Activated CD8-positive, alpha-beta T cell treated with anti-CD3 and anti-CD28 coated beads, Interleukin-2, amount 10 ng/mL, durations not matched to agents 7 days and 5 days (primary cell): ENCODE results near the gene YBX3. TPM values are rescaled to one million over a fixed set of nuclear protein-coding genes. Genes with fewer than 3 reads are reported as not detected.
A peak's percentile ranks its signal among the peaks of the same experiment; 100 is the strongest.

ENCODE experiments used
- ATAC-seq: fragments of 150-1000 bp; cut with Tn5 transposase; one replicate; pipeline ENCODE4 v1.10.0; 2021; ENCODE audit warnings: moderate library complexity
- CTCF ChIA-PET: fragments of 350-600 bp; sonication (Branson Sonifier 250); formaldehyde crosslinking; loops from one replicate; lab custom pipeline; 2021; ENCODE audit warnings: antibody characterized with exemption; lab: Charles Lee
- POLR2A ChIA-PET: fragments of 350-600 bp; sonication (Branson Sonifier 250); formaldehyde crosslinking; loops from one replicate; lab custom pipeline; 2021; ENCODE audit warnings: antibody characterized with exemption; lab: Charles Lee
- DNase-seq: peaks from one replicate; pipeline ENCODE4 v3.0.0-alpha.2; 2020
- H3K27ac Mint-ChIP-seq: one replicate; pipeline ENCODE4 v1.8.0; 2021; ENCODE audit warnings: mild to moderate bottlenecking, mixed read lengths
- H3K27me3 Mint-ChIP-seq: one replicate; pipeline ENCODE4 v1.8.0; 2021; ENCODE audit warnings: low read depth, mixed read lengths
- H3K36me3 Mint-ChIP-seq: one replicate; pipeline ENCODE4 v1.8.0; 2021; ENCODE audit warnings: low read depth, mixed read lengths
- H3K4me1 Mint-ChIP-seq: one replicate; pipeline ENCODE4 v1.8.0; 2021; ENCODE audit warnings: low read depth, mixed read lengths
- H3K4me3 Mint-ChIP-seq: one replicate; pipeline ENCODE4 v1.8.0; 2021; ENCODE audit warnings: mild to moderate bottlenecking, mixed read lengths
- H3K9me3 Mint-ChIP-seq: one replicate; pipeline ENCODE4 v1.8.0; 2022; ENCODE audit warnings: mixed read lengths; ENCODE audit not compliant: insufficient read depth
- total RNA-seq, 2 experiments: library from RNA; stranded (reverse); gene quantifications; one replicate each; pipeline ENCODE4 v1.2.3, GENCODE V29; 2021

Gene YBX3
- total RNA-seq, 2 experiments from 2014 or later, result 85.4 to 91.9 TPM

DNA sequence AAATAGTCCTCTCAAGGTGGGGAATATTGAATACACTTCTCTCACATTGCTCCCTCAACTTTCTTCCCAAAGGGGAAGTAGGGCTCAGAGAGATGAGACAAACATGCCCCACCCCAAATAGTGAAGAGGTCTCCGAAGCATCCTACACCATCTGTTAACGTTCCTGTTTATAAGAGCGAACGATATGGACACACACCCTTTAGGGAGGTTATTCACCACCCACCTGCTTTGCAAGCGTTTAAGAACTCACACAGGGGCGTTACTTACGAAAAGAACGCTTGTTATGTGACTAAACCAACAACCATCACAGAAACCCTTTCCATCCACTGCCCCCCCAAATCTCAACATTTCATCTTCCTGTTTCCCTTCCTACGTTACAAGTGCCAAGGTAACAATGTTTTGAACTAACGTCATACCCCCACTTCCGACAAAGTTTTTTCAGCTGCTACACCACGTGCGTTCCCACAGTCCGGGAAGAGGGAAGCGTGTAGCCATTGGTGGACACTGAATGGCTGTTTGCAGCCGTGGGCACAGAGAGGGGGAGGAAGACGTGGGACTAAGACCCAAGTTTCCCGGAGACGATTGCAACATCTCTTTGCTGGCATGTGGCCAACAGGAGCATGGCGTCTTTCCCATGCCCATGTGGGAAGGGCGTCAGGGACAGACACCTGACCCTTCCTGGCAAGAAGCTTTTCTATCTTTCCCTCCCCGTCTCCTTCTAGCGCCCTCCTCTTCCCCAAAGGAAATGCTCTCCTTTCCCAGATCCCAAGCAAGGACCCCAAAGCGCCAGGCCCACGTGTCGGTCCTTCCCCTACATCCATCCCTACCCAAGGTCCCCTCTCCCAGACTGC lies 1.2 kb downstream of the YBX3 start:
- peak overlapping the region; percentile 96 for H3K27ac Mint-ChIP-seq
- ATAC-seq (peak; percentile 64), DNase-seq (peak; percentile 76)
- peaks cover 48% of the 10 kb centered on the region for H3K4me1 Mint-ChIP-seq
- H3K4me3 Mint-ChIP-seq, result peak overlapping the region; percentile 99
- ChIA-PET POLR2A (interaction anchor here (1.3 kb wide), 1 partner anchor 329 kb away, joined by 3 read pairs; no protein-coding TSS in a partner anchor), CTCF (interaction anchor here (1.3 to 3.1 kb wide), 2 partner anchors 10 to 28 kb away, joined by 5 to 13 read pairs; no protein-coding TSS in a partner anchor)
- H3K27me3 Mint-ChIP-seq, result peaks cover 28% of the 10 kb centered on the region
- H3K36me3 Mint-ChIP-seq, result peaks cover 13% of the 10 kb centered on the region
- no peaks in the 10 kb centered on the region for H3K9me3 Mint-ChIP-seq

DNA sequence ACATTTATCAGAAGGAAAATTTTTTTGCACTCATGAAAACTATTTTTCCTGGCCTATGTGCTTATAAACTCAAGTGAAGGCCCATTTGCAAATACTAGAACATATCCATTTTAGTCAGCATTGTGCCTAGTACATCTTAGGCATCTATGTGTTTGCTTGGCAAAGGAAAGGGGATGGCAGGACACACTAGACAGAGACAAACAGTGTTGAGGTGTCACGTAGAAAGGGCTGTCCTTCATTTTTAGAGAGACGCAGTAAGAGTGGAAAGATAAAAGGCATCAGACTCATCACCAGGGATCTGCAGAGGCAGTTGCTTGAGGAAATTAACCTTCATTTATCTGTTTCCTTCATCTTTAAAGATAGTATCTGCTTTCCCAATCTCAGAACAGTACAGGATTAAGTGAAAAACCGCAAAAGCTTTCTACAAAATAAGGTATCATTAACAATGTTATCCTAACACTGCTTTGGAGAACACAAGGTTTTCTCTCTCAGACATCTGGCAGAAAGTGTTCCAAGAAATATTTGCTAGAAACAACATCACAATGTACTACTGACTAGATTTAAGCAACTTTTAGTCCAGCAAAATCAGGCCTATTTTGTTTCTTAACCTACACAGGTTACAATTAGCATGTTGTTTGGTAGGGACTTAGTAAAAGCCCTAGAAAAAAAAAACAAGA lies 2.0 kb downstream of the YBX3 start:
- ATAC-seq (no peak), DNase-seq (no peak)
- Mint-ChIP-seq H3K27ac (peak overlapping the region; percentile 43), H3K9me3 (no peaks in the 10 kb centered on the region), H3K4me3 (peak overlapping the region; percentile 99), H3K27me3 (peaks cover 23% of the 10 kb centered on the region), H3K4me1 (peaks cover 55% of the 10 kb centered on the region), H3K36me3 (peaks cover 19% of the 10 kb centered on the region)
- POLR2A ChIA-PET, result no interaction called here
- CTCF ChIA-PET, result interaction anchor here (1.3 to 4.9 kb wide), 3 partner anchors 9 to 355 kb away, joined by 3 to 22 read pairs (median 5); no protein-coding TSS in a partner anchor

- CTCF ChIA-PET, result interaction anchor here (0.6 to 4.9 kb wide), 3 partner anchors 10 to 522 kb away, joined by 3 to 22 read pairs (median 6); no protein-coding TSS in a partner anchor
- Mint-ChIP-seq H3K27ac (no peak overlapping the region), H3K4me3 (no peak overlapping the region), H3K27me3 (peaks cover 10% of the 10 kb centered on the region), H3K36me3 (peaks cover 27% of the 10 kb centered on the region), H3K9me3 (no peaks in the 10 kb centered on the region), H3K4me1 (peaks cover 63% of the 10 kb centered on the region)
- DNase-seq (no peak), ATAC-seq (no peak)
- POLR2A ChIA-PET, result no interaction called here
These were observed 3.6 kb downstream of the YBX3 start for GRCh38 chr12:10719482-10719881.

GRCh38 chr12:10718279-10718821 lies 4.8 kb downstream of the YBX3 start:
- H3K9me3 Mint-ChIP-seq, result no peaks in the 10 kb centered on the region
- CTCF ChIA-PET, result interaction anchor here (4.9 kb wide), 1 partner anchor 31 kb away, joined by 22 read pairs; no protein-coding TSS in a partner anchor
- DNase-seq, result no peak
- H3K4me3 Mint-ChIP-seq, result no peak overlapping the region
- H3K27me3 Mint-ChIP-seq, result no peaks in the 10 kb centered on the region
- peaks cover 55% of the 10 kb centered on the region for H3K4me1 Mint-ChIP-seq
- no peak overlapping the region for H3K27ac Mint-ChIP-seq
- POLR2A ChIA-PET, result interaction anchor here (0.5 kb wide), 1 partner anchor 22 kb away, joined by 3 read pairs; no protein-coding TSS in a partner anchor
- ATAC-seq, result no peak
- H3K36me3 Mint-ChIP-seq, result peaks cover 35% of the 10 kb centered on the region

DNA sequence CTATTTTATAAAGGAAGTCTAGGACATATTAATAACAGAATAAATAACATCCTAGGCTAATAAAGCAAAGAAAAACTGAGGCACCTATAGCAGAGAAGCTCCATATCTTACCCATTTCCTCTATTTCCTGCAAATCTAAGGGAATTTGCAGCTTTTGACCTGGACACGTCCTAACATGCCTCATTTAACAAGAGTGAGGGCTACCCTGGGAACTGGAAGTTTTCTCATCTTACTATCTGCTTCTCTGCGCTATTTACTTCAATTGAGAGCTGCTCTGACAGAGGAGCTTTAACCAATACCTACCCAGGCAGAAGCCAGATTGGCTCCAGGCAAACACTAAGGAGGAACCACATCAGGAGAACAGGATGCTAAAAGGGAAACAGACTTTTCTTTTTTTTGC lies 5.7 kb downstream of the YBX3 start:
- no peak for DNase-seq
- ChIA-PET CTCF (interaction anchor here (1.4 to 4.9 kb wide), 2 partner anchors 32 to 769 kb away, joined by 3 to 22 read pairs; no protein-coding TSS in a partner anchor), POLR2A (no interaction called here)
- ATAC-seq, result no peak
- Mint-ChIP-seq H3K4me3 (no peak overlapping the region), H3K36me3 (peaks cover 43% of the 10 kb centered on the region), H3K4me1 (peaks cover 55% of the 10 kb centered on the region), H3K27me3 (no peaks in the 10 kb centered on the region), H3K9me3 (no peaks in the 10 kb centered on the region), H3K27ac (no peak overlapping the region)

DNA sequence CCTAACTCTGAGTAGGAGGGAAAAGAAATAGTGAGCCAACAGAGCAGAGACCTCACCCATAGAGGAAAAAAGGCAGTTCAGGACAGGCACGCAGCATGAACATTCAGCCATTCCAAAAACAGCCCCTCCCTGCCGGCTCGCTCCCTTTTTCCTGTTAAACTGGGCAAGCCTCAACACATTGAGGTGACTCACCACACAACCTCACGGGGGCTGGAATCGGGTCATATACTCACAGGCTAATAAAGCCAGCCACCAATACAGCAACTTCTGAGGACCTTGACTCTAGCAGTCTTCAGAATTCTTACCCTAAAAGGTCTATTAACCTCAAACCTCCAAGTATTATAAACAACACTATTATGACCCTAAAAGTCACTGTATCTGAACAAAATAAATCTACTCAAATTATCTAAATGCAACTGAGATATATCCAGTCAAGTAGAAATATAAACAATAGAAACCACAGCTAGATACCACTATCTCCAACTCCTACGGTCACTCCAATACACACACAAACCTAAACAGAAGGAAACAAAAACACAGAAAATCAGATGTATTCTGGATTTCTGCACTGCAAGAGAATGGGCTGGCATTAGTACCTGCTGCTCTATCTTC lies 6.3 kb downstream of the YBX3 start:
- ChIA-PET CTCF (interaction anchor here (1.4 to 4.9 kb wide), 2 partner anchors 33 to 770 kb away, joined by 3 to 22 read pairs; no protein-coding TSS in a partner anchor), POLR2A (no interaction called here)
- Mint-ChIP-seq H3K27me3 (no peaks in the 10 kb centered on the region), H3K9me3 (no peaks in the 10 kb centered on the region), H3K4me1 (peaks cover 49% of the 10 kb centered on the region), H3K27ac (no peak overlapping the region), H3K36me3 (peaks cover 42% of the 10 kb centered on the region), H3K4me3 (no peak overlapping the region)
- DNase-seq, result no peak
- ATAC-seq, result no peak

- peaks cover 46% of the 10 kb centered on the region for H3K36me3 Mint-ChIP-seq
- no peaks in the 10 kb centered on the region for H3K27me3 Mint-ChIP-seq
- no peak overlapping the region for H3K27ac Mint-ChIP-seq
- ATAC-seq (no peak), DNase-seq (no peak)
- ChIA-PET CTCF (interaction anchor here (1.0 to 4.9 kb wide), 3 partner anchors 33 to 770 kb away, joined by 3 to 22 read pairs (median 3); no protein-coding TSS in a partner anchor), POLR2A (no interaction called here)
- H3K4me1 Mint-ChIP-seq, result peaks cover 43% of the 10 kb centered on the region
- no peaks in the 10 kb centered on the region for H3K9me3 Mint-ChIP-seq
- no peak overlapping the region for H3K4me3 Mint-ChIP-seq
These were observed 6.8 kb downstream of the YBX3 start for GRCh38 chr12:10716277-10716676.

DNA sequence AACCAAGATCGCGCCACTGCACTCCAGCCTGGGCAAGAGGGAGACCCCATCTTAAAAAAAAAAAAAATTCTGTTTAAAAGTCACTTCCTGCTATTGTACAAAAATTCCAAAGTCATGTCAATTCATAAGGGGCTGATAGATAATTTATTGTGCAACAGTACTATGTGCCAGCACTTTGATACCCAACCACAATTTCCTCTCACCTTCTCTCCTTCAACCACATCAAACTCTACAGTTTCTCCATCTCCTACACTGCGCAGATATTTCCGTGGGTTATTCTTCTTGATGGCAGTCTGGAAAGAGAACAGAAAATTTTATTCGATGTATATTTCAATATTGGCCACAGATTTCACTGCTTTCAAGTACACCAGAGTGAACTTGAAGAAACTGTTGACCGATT lies 7.6 kb downstream of the YBX3 start:
- peak; percentile 55 for ATAC-seq
- ChIA-PET CTCF (interaction anchor here (1.0 kb wide), 1 partner anchor 34 kb away, joined by 3 read pairs; no protein-coding TSS in a partner anchor), POLR2A (no interaction called here)
- no peak for DNase-seq
- peaks cover 37% of the 10 kb centered on the region for H3K4me1 Mint-ChIP-seq
- no peak overlapping the region for H3K4me3 Mint-ChIP-seq
- peak overlapping the region; percentile 1 for H3K27ac Mint-ChIP-seq
- no peaks in the 10 kb centered on the region for H3K9me3 Mint-ChIP-seq
- H3K36me3 Mint-ChIP-seq, result peaks cover 48% of the 10 kb centered on the region
- H3K27me3 Mint-ChIP-seq, result no peaks in the 10 kb centered on the region

DNA sequence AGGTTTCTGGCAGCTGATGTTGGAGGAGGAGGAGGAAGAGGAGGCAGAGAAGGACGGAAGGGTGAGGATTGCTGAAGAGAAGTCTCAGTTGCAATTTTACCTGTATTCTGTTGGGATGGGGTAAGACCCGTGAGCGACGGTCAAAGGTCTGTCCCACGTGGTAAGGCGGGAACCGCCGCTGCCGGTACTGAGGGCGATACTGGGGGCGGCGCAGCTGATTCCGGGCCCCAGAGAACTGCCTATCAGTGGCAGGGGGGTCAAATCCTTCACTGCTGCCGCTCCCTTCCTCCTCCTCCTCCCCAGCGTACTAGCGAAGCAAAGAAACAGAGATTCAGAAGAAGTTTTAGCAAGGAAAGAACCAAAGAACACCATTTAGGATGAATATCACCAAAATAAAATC lies 13.3 kb downstream of the YBX3 start:
- H3K4me3 Mint-ChIP-seq, result no peak overlapping the region
- no peaks in the 10 kb centered on the region for H3K27me3 Mint-ChIP-seq
- ChIA-PET CTCF (no interaction called here), POLR2A (no interaction called here)
- no peaks in the 10 kb centered on the region for H3K9me3 Mint-ChIP-seq
- DNase-seq (no peak), ATAC-seq (no peak)
- H3K27ac Mint-ChIP-seq, result no peak overlapping the region
- peaks cover 54% of the 10 kb centered on the region for H3K36me3 Mint-ChIP-seq
- H3K4me1 Mint-ChIP-seq, result peaks cover 3% of the 10 kb centered on the region

DNA sequence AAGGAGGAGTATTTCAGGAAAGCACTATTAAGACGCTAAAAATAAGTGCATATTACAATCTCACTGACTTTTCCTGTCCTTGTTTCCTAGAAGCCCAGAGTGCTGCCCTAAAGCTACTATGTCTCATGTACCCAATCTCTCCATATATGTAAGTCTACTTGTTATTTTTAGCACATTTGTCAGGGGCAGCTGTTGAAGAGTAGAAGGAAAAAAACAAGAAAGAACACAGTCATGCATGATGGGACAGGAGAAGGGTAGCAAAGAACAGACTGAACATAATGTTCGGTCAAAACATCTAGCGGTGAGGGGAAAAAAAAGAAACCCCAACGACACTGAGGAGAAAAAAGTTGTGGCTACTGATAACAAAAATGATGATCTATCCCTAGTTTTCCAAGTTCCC lies 14.3 kb downstream of the YBX3 start:
- peaks cover 56% of the 10 kb centered on the region for H3K36me3 Mint-ChIP-seq
- no peak overlapping the region for H3K4me3 Mint-ChIP-seq
- H3K4me1 Mint-ChIP-seq, result peaks cover 3% of the 10 kb centered on the region
- ChIA-PET POLR2A (no interaction called here), CTCF (interaction anchor here (1.4 kb wide), 1 partner anchor 42 kb away, joined by 3 read pairs; no protein-coding TSS in a partner anchor)
- DNase-seq, result no peak
- ATAC-seq, result no peak
- no peak overlapping the region for H3K27ac Mint-ChIP-seq
- no peaks in the 10 kb centered on the region for H3K27me3 Mint-ChIP-seq
- H3K9me3 Mint-ChIP-seq, result no peaks in the 10 kb centered on the region

DNA sequence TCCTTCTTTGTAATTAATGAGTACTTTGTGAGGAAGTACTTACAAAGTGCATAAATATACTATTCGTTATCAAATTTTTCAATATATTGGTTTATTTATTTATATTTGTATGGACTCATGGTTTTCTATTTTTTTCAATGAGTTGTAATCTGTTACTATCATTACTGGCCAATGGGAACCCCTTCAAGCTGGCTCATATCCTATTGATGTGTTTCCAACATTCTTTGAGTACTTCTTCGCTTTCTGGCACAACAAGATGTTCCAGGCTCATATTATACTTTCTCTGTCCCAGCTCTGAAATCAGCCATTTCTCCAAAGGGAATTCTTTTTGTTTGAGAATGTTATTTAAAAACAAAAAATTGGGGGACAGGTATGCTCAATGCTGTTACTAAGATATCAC lies 17.5 kb downstream of the YBX3 start:
- H3K27me3 Mint-ChIP-seq, result no peaks in the 10 kb centered on the region
- H3K9me3 Mint-ChIP-seq, result no peaks in the 10 kb centered on the region
- ChIA-PET CTCF (interaction anchor here (1.6 kb wide), 1 partner anchor 44 kb away, joined by 4 read pairs; no protein-coding TSS in a partner anchor), POLR2A (no interaction called here)
- H3K4me1 Mint-ChIP-seq, result peaks cover 16% of the 10 kb centered on the region
- DNase-seq (no peak), ATAC-seq (no peak)
- H3K4me3 Mint-ChIP-seq, result no peak overlapping the region
- H3K36me3 Mint-ChIP-seq, result peaks cover 60% of the 10 kb centered on the region
- no peak overlapping the region for H3K27ac Mint-ChIP-seq
